ENCODE measurements around the gene ELF3. TPM values are rescaled to one million over a fixed set of nuclear protein-coding genes. Genes with fewer than 3 reads are reported as not detected.

The ELF3 gene
- total and polyA plus RNA-seq, 2 of the 4 experiments (the other 2 are of a cell fraction) = under 0.01 to 0.38 TPM

DNA sequence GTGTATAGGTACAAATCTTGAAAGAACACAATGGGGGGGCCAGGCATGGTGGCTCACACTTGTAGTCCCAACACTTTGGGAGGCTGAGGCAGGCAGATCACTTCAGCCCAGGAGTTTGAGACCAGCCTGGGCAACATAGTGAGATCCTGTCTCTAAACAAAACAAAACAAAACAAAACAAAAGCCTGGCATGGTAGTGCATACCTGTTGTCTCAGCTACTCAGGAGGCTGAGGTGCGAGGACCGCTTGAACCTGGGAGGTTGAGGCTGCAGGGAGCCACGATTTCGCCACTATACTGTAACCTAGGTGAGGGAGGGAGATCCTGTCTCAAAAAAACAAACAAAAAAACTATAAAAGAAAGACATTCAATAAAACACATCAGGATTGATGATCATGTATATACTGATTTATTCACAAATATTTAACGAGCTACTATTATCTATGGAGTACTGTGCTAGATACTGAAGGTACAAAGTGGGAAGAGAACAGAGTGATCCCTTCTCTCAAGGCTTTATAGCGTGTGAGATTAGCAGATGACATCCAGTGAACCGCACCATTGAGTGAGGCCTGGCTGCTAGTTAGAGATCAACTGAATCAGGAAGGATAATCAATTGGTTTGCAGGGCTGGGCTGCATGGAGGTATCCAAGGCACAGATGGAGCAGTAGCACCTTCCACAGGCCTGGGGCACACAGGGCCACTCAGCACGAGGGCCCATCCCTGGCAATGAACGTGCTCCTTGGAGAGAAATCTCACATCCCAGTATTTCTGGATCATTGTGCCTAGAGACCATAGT, 26.4 kb downstream of the ELF3 start:
- H3K36me3 ChIP-seq (ENCODE audit: control insufficient read depth, insufficient read depth, low read length) = no peaks in the 10 kb centered on the region
- DNase-seq (no peak), ATAC-seq (ENCODE audit: low read depth) (no peak)
- in situ Hi-C loops (cut with MboI; ENCODE audit: low sequenced_read_pairs) (no loop called here), dilution Hi-C loops (cut with HindIII; ENCODE audit: low sequenced_read_pairs, unreplicated experiment) (no loop called here), intact Hi-C loops (cut with micrococcal nuclease) (no loop called here)
- no peak overlapping the region for H2BK20ac ChIP-seq (ENCODE audit: low read depth, low read length)
- no peaks in the 10 kb centered on the region for H3K9me3 ChIP-seq (ENCODE audit: control insufficient read depth, insufficient read depth, low read length)
- no peak overlapping the region for H2AK9ac ChIP-seq (replicated peaks; ENCODE audit: low read depth, low read length, poor library complexity)
- no peak overlapping the region for H3K14ac ChIP-seq (replicated peaks; ENCODE audit: low read depth, low read length)
- H3K79me1 ChIP-seq (ENCODE audit: low read depth in 1 of 2, low read length in 2 of 2) = no peaks in the 10 kb centered on the region
- no TSS peak for BruUV-seq (replicated peaks)
- H4K20me1 ChIP-seq (ENCODE audit: insufficient read depth, low read length) = no peaks in the 10 kb centered on the region
- H4K8ac ChIP-seq (ENCODE audit: low read depth in 2 of 2, low read length in 2 of 2) = no peak overlapping the region
- H2AK5ac ChIP-seq (ENCODE audit: low read depth, low read length) = no peak overlapping the region
- no peak overlapping the region for H3K4me2 ChIP-seq (ENCODE audit: low read depth, low read length)
- H3K9ac ChIP-seq (ENCODE audit: low read depth, low read length) = no peak overlapping the region
- WGBS, 2 experiments (ENCODE audit: extremely low coverage in 2 of 2, insufficient read length in 1 of 2) = no CpG with 5 or more reads among the region's 9 CpGs
- no peak overlapping the region for H2AFZ ChIP-seq (replicated peaks; ENCODE audit: low read length, poor library complexity)
- no peak overlapping the region for H3K4me3 ChIP-seq (ENCODE audit: insufficient read depth, low read depth, low read length)
- H3K18ac ChIP-seq (ENCODE audit: low read depth, low read length) = no peak overlapping the region
- H3K4ac ChIP-seq (ENCODE audit: low read depth, low read length) = no peak overlapping the region
- H3K27me3 ChIP-seq (ENCODE audit: control insufficient read depth, insufficient read depth, low read length) = peaks cover 2% of the 10 kb centered on the region; the same call in 1 of the 2 replicates
- no peak overlapping the region for H2BK120ac ChIP-seq (ENCODE audit: low read depth, low read length)
- no peak overlapping the region for H2BK5ac ChIP-seq (ENCODE audit: low read depth, low read length, poor library complexity, severe bottlenecking)
- H4K5ac ChIP-seq (ENCODE audit: low read depth, low read length) = no peak overlapping the region
- no peak overlapping the region for H3K56ac ChIP-seq (ENCODE audit: extremely low read depth, insufficient read depth, low read length)
- peaks cover 5% of the 10 kb centered on the region for H3K4me1 ChIP-seq (ENCODE audit: control insufficient read depth, insufficient read depth, low read length)
- ChIA-PET POLR2A (ENCODE audit: unreplicated experiment) (no interaction called here), CTCF (no interaction called here)
- no peak overlapping the region for H3K23ac ChIP-seq (ENCODE audit: low read depth, low read length)
- H3K9me1 ChIP-seq (ENCODE audit: insufficient read depth, low read length) = peaks cover 9% of the 10 kb centered on the region
- no peak overlapping the region for H4K91ac ChIP-seq (ENCODE audit: insufficient read depth, low read depth, low read length)
- H3K27ac ChIP-seq (ENCODE audit: insufficient read depth, low read length) = no peak overlapping the region
- TF ChIP-seq, protein P1, sequence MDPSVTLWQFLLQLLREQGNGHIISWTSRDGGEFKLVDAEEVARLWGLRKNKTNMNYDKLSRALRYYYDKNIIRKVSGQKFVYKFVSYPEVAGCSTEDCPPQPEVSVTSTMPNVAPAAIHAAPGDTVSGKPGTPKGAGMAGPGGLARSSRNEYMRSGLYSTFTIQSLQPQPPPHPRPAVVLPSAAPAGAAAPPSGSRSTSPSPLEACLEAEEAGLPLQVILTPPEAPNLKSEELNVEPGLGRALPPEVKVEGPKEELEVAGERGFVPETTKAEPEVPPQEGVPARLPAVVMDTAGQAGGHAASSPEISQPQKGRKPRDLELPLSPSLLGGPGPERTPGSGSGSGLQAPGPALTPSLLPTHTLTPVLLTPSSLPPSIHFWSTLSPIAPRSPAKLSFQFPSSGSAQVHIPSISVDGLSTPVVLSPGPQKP (IDR thresholded peaks at IDR 0.05; ENCODE audit: borderline replicate concordance, low read depth, low read length) = no peak
- TF ChIP-seq SMC3 (IDR thresholded peaks at IDR 0.05; ENCODE audit: low read depth, low read length) = no peak
- TF ChIP-seq RCOR1 (IDR thresholded peaks at IDR 0.05; ENCODE audit: insufficient replicate concordance, low read length) = no peak
- no peak for TF ChIP-seq BHLHE40 (IDR thresholded peaks at IDR 0.05; ENCODE audit: low read depth, low read length)
- H2BK15ac ChIP-seq (ENCODE audit: low read depth, low read length) = no peak overlapping the region
